Measurements from ENCODE around the gene PCBP3.

- no peak for TF ChIP-seq CTCF (conservative IDR thresholded peaks at IDR 0.05)
- TF ChIP-seq ZFX (IDR thresholded peaks at IDR 0.05), result no peak
Measured at GRCh38 chr21:45765375-45765774, 121.8 kb downstream of the PCBP3 start.

Data from C4-2B (cell line).